Kidney (tissue), 14 donors: ENCODE measurements around the gene PCNX2. TPM values are rescaled to one million over a fixed set of nuclear protein-coding genes. Genes with fewer than 3 reads are reported as not detected.

Source experiments
- DNase-seq, 5 donors: peaks; one replicate each; pipeline ENCODE4 v3.0.0-alpha.2; 2013 to 2020
- FAIRE-seq: peaks from 2 replicates; lab custom pipeline; 2012; peaks lifted over from hg19 to GRCh38; lab: Jason Lieb, UNC
- H3K27ac ChIP-seq, 2 donors: one replicate each; pipeline ENCODE4 v1.7.0; 2013; ENCODE audit warnings: low read depth in 2 of 2, low read length in 2 of 2, inconsistent platforms in 1 of 2
- H3K27me3 ChIP-seq: one replicate; pipeline ENCODE4 v1.7.1; 2013; ENCODE audit warnings: low read length, inconsistent platforms; ENCODE audit not compliant: control insufficient read depth, insufficient read depth
- H3K36me3 ChIP-seq, 3 donors: one replicate each; pipeline versions ENCODE4 v1.7.0 to v1.7.1; 2013; ENCODE audit warnings: low read length in 3 of 3, control low read depth in 1 of 3, inconsistent platforms in 1 of 3; ENCODE audit not compliant: insufficient read depth in 3 of 3, control insufficient read depth in 2 of 3
- H3K4me1 ChIP-seq, 3 donors: one replicate each; pipeline versions ENCODE4 v1.7.0 to v1.7.1; 2013; ENCODE audit warnings: low read length in 3 of 3, inconsistent platforms in 1 of 3, low read depth in 1 of 3; ENCODE audit not compliant: control insufficient read depth in 2 of 3, insufficient read depth in 2 of 3
- H3K4me3 ChIP-seq, 3 donors: one replicate each; pipeline versions ENCODE4 v1.7.0 to v1.8.1; 2013; ENCODE audit warnings: low read length in 3 of 3, control low read depth in 1 of 3, inconsistent platforms in 1 of 3
- H3K9ac ChIP-seq, 3 donors: one replicate each; pipeline versions ENCODE4 v1.7.0 to v1.7.1; 2013; ENCODE audit warnings: low read length in 3 of 3, control low read depth in 1 of 3, inconsistent platforms in 1 of 3
- H3K9me3 ChIP-seq, 3 donors: one replicate each; pipeline versions ENCODE4 v1.7.0 to v1.7.1; 2013; ENCODE audit warnings: low read length in 3 of 3, control low read depth in 1 of 3, inconsistent platforms in 1 of 3; ENCODE audit not compliant: control insufficient read depth in 2 of 3, insufficient read depth in 1 of 3
- CTCF ChIP-seq: IDR thresholded peaks from 3 replicates; pipeline ENCODE4 v1.5.1; 2012; ENCODE audit warnings: mild to moderate bottlenecking, moderate library complexity, borderline replicate concordance; ENCODE audit not compliant: insufficient read depth; ENCODE audit errors: extremely low read depth
- intact Hi-C: fragments of 100-400 bp; cut with DNase I; formaldehyde crosslinking; loops from one replicate; pipeline ENCODE4 v1.11.1; 2022
- polyA plus RNA-seq: library from polyadenylated mRNA; stranded (reverse); fragments of 350-450 nt; fragmentation: Illumina TruSeq; extraction: RNeasy Lipid Tissue Mini Kit (QIAGEN cat#74804); gene quantifications from one replicate; pipeline ENCODE4 v1.2.3, GENCODE V29; 2014; ENCODE audit warnings: low read depth, low replicate concordance; ENCODE audit not compliant: insufficient read depth
- total RNA-seq: library from RNA; stranded (reverse); fragmentation: NEBNext Ultra II Directional; extraction: Animal tissue kit (Norgen Biotek cat#: 25700); gene quantifications from one replicate; pipeline ENCODE4 v1.2.1, GENCODE V29; 2021
- donor health status: control.
- donor health status: control.
- donor health status: control.
- donor health status: control.
- donor health status: control.
- donor health status: DM: yes; HTN: yes; CAD: no.
- donor health status: Normal renal cell carcinoma (clear cell type).

Gene PCNX2
- total and polyA plus RNA-seq, 2 donors from 2014 or later: 5.2 to 29.2 TPM

DNA sequence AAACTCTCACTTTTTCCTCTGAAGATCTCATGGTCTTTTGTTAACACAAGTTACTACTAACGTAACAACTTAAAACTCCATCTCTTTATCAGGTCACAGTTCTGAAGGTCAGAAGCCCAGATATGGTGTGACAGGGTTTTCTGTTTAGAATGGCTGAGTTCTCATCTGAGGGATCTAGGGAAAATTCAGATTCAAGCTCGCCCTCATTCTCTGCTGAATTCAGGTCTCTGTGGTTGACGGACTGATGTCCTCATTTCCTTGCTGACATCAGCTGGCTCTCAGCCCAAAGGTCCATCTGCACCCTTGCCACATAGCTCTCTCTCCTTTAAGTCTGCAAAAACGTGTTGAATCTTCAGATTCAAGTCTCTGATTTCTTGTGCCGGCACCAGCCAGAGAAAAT is 351.2 kb downstream of the PCNX2 start:
- intact Hi-C loops: no loop called here
- H3K27ac ChIP-seq: no peak overlapping the region
- no peak for FAIRE-seq

DNA sequence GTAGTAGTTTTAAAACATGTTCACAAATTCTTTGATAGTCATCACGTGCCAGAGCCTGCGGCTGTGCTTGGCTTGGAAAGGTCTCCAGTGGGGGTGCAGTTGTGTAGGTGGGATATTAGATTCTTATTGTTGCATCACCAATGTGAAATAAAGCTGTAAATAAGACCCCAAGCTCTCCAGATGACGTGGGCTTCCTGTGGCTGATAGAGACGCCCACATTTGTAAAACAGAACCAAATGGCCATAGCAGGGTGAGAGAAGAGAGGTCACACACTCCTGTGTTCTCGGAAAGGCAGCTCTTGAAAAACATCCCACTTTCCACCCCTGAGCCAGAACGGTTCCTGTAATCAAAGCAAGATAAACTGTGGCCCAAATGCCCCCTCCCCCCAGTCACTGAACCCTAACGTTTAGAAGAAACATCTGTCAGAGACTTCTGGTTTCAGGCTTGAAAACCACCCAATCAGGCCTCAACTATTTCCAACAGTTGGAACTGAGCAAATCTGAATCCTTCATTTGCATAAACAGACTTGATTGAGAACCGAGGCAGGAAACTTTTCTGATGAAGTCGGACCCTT is 351.8 kb downstream of the PCNX2 start:
- intact Hi-C loops: no loop called here
- no peak for TF ChIP-seq CTCF

More for the DNA sequence above, 351.2 kb downstream of the PCNX2 start:
- H3K4me1 ChIP-seq: no peaks in the 10 kb centered on the region
- DNase-seq: no peak
- no peaks in the 10 kb centered on the region for H3K36me3 ChIP-seq
- H3K4me3 ChIP-seq: no peak overlapping the region
- H3K9me3 ChIP-seq: no peaks in the 10 kb centered on the region
- no peak for TF ChIP-seq CTCF
- H3K27me3 ChIP-seq: no peaks in the 10 kb centered on the region
- H3K9ac ChIP-seq: no peak overlapping the region

GRCh38 chr1:232942413-232943294 is 352.9 kb downstream of the PCNX2 start:
- Histone ChIP-seq H3K4me1 (no peaks in the 10 kb centered on the region), H3K27me3 (no peaks in the 10 kb centered on the region), H3K36me3 (no peaks in the 10 kb centered on the region), H3K9me3 (no peaks in the 10 kb centered on the region), H3K9ac (no peak overlapping the region), H3K27ac (no peak overlapping the region), H3K4me3 (no peak overlapping the region)
- DNase-seq (no peak), FAIRE-seq (no peak)
- intact Hi-C loops: no loop called here
- no peak for TF ChIP-seq CTCF

More for the DNA sequence above, 351.8 kb downstream of the PCNX2 start:
- Histone ChIP-seq H3K4me3 (no peak overlapping the region), H3K36me3 (no peaks in the 10 kb centered on the region), H3K4me1 (no peaks in the 10 kb centered on the region), H3K9me3 (no peaks in the 10 kb centered on the region), H3K27me3 (no peaks in the 10 kb centered on the region), H3K27ac (no peak overlapping the region), H3K9ac (no peak overlapping the region)
- no peak for FAIRE-seq
- DNase-seq: peak in 4 of 5 donors; percentile 77 to 92 (median 86)
